ENCODE results near the gene RGS7.
"Not testable (repeated sequence)": the region's sequence is repeated elsewhere in the genome, so short reads cannot be mapped to it uniquely, and the experiment has no call there.

GRCh38 chr1:240762471-240762987, 594.5 kb downstream of the RGS7 start:
- TF ChIP-seq POLR2A, CTCF (IDR thresholded peaks at IDR 0.05): not testable (repeated sequence)

Measured in body of pancreas (tissue), 4 donors.